K562 (cell line): ENCODE results near the gene BANF2. TPM values are rescaled to one million over a fixed set of nuclear protein-coding genes. Genes with fewer than 3 reads are reported as not detected.

Experiments used
- ATAC-seq: fragments of 200-7000 bp; cut with Tn5 transposase; 3 replicates; pipeline ENCODE4 v1.9.1; 2020; ENCODE audit warnings: moderate library complexity
- BruUV-seq: library from RNA; stranded (reverse); fragments of 400-500 nt; replicated peaks from 2 replicates; lab custom pipeline; 2021; lab: Mats Ljungman, UMichigan
- CTCF ChIA-PET: fragments of 300-600 bp; formaldehyde crosslinking; extraction: SDS; loops from one replicate; lab custom pipeline; 2021; ENCODE audit warnings: low intra/inter-chr PET ratio; lab: Yijun Ruan, JAX
- POLR2A ChIA-PET: fragments of 300-600, 350-650 bp; sonication (Branson Sonifier 250); formaldehyde crosslinking; extraction: SDS; loops from one replicate; lab custom pipeline; 2021; ENCODE audit warnings: antibody characterized with exemption, inconsistent platforms; lab: Yijun Ruan, JAX
- DNase-seq, 4 experiments: peaks; one replicate each; pipeline versions ENCODE4 v3.0.0 to v3.0.0-alpha.2; 2011 to 2018; ENCODE audit warnings: low spot score in 3 of 4, mixed read lengths in 3 of 4; ENCODE audit errors: extremely low read depth in 1 of 4
- FAIRE-seq: peaks from 2 replicates; lab custom pipeline; 2011; peaks lifted over from hg19 to GRCh38; lab: Jason Lieb, UNC
- H2AFZ ChIP-seq: 2 replicates; pipeline ENCODE4 v1.6.0; 2011; ENCODE audit warnings: low read depth, low read length, control low read depth, inconsistent platforms
- H3K27ac ChIP-seq: fragments of 200-600 bp; 3 replicates; pipeline ENCODE4 v1.8.0; 2011; ENCODE audit warnings: low read depth, mild to moderate bottlenecking, control low read depth, inconsistent platforms, low read length, moderate library complexity, mixed read lengths; ENCODE audit errors: extremely low read depth
- H3K27me3 ChIP-seq, 2 experiments: fragments of 300-600 bp in 1 of 2; 2 replicates in 1 of 2; 3 replicates in 1 of 2; pipeline versions ENCODE4 v1.6.0 to v1.8.0; 2011; ENCODE audit warnings: inconsistent platforms in 2 of 2, low read length in 2 of 2, mild to moderate bottlenecking in 1 of 2, mixed read lengths in 1 of 2, moderate library complexity in 1 of 2; ENCODE audit not compliant: control insufficient read depth in 2 of 2, insufficient read depth in 2 of 2
- H3K36me3 ChIP-seq: fragments of 300-600 bp; 3 replicates; pipeline ENCODE4 v1.8.0; 2011; ENCODE audit warnings: mild to moderate bottlenecking, low read length, inconsistent platforms; ENCODE audit not compliant: control insufficient read depth, insufficient read depth
- H3K4me1 ChIP-seq, 2 experiments: fragments of 200-600 bp in 1 of 2; replicated peaks in 1 of 2; 2 replicates in 1 of 2; 3 replicates in 1 of 2; pipeline versions ENCODE4 v1.5.1 to v1.8.0; 2011; ENCODE audit warnings: inconsistent platforms in 2 of 2, low read length in 2 of 2, mild to moderate bottlenecking in 1 of 2, mixed read lengths in 1 of 2, moderate library complexity in 1 of 2; ENCODE audit not compliant: control insufficient read depth in 2 of 2, insufficient read depth in 2 of 2
- H3K4me2 ChIP-seq: 2 replicates; pipeline ENCODE4 v1.6.1; 2011; ENCODE audit warnings: low read length, control low read depth, inconsistent platforms, mixed read lengths; ENCODE audit not compliant: insufficient read depth
- H3K4me3 ChIP-seq: fragments of 200-600 bp; sonication (generic), shearing (Covaris generic); 2 replicates; pipeline ENCODE4 v1.5.1; 2016; ENCODE audit warnings: control low read depth, inconsistent platforms
- H3K79me2 ChIP-seq: fragments of 200-600 bp; 3 replicates; pipeline ENCODE4 v1.8.0; 2011; ENCODE audit warnings: low read length, inconsistent platforms; ENCODE audit not compliant: control insufficient read depth, insufficient read depth
- H3K9ac ChIP-seq, 2 experiments: 2 replicates each; pipeline versions ENCODE4 v1.6.0 to v1.6.1; 2011; ENCODE audit warnings: low read depth in 2 of 2, low read length in 2 of 2, control low read depth in 1 of 2, inconsistent platforms in 1 of 2, mild to moderate bottlenecking in 1 of 2, mixed read lengths in 1 of 2; ENCODE audit not compliant: insufficient read depth in 1 of 2
- H3K9me1 ChIP-seq: one replicate; pipeline ENCODE4 v1.6.0; 2011; ENCODE audit warnings: inconsistent platforms, mild to moderate bottlenecking, low read length, moderate library complexity; ENCODE audit not compliant: control insufficient read depth, insufficient read depth
- H3K9me3 ChIP-seq: replicated peaks from 2 replicates; pipeline ENCODE4 v1.5.1; 2011; ENCODE audit warnings: low read depth, low read length, inconsistent platforms; ENCODE audit not compliant: control insufficient read depth, insufficient read depth
- H4K20me1 ChIP-seq: replicated peaks from 2 replicates; pipeline ENCODE4 v1.6.1; 2011; ENCODE audit warnings: low read length, inconsistent platforms, mixed read lengths; ENCODE audit not compliant: control insufficient read depth, insufficient read depth
- AFF4 ChIP-seq: sonication (generic); formaldehyde crosslinking; IDR thresholded peaks from 2 replicates; pipeline ENCODE4 v1.8.0; 2023; ENCODE audit warnings: mild to moderate bottlenecking, missing genetic modification reagents
- ATF7 ChIP-seq: fragments of 450-650 bp; IDR thresholded peaks from 2 replicates; pipeline ENCODE4 v1.7.1; 2014; ENCODE audit warnings: mild to moderate bottlenecking, moderate library complexity
- GABPA ChIP-seq: fragments of 200-800 bp; sonication (Bioruptor generic); conservative IDR thresholded peaks from 2 replicates; pipeline ENCODE4 v1.6.1; 2016; ENCODE audit warnings: low read depth, missing genetic modification characterization, missing compliant biosample characterization
- NCOA1 ChIP-seq: fragments of 450-650 bp; IDR thresholded peaks from 2 replicates; pipeline ENCODE4 v1.6.1; 2016; ENCODE audit warnings: low read depth
- NFYB ChIP-seq: IDR thresholded peaks from 2 replicates; pipeline ENCODE4 v1.6.1; 2011; ENCODE audit warnings: mild to moderate bottlenecking, moderate library complexity; ENCODE audit not compliant: insufficient read length; ENCODE audit errors: extremely low read depth
- VEZF1 ChIP-seq: fragments of 200-800 bp; sonication (Bioruptor generic); IDR thresholded peaks from 2 replicates; pipeline ENCODE4 v1.6.1; 2017; ENCODE audit warnings: missing genetic modification characterization, missing compliant biosample characterization
- ZNF3 ChIP-seq: fragments of 250-450 bp; sonication (Bioruptor Pico); IDR thresholded peaks from 2 replicates; pipeline ENCODE4 v1.5.0; 2021; ENCODE audit warnings: mild to moderate bottlenecking, moderate library complexity
- WGBS: fragments of 100-300 bp; shearing (Covaris generic); methylation state at CpG from one replicate; pipeline ENCODE4 v1.1.6; 2016; ENCODE audit warnings: low coverage, mixed read lengths; ENCODE audit not compliant: insufficient coverage; ENCODE audit errors: missing lambda C conversion rate; 5-methylcytosine and 5-hydroxymethylcytosine counted together
- in situ Hi-C: fragments of 300-500 bp; cut with MboI; formaldehyde crosslinking; loops from 4 replicates; pipeline ENCODE4 v1.15.0; 2018; ENCODE audit warnings: inconsistent platforms, mixed read lengths
- intact Hi-C: fragments of 100-400 bp; cut with micrococcal nuclease; formaldehyde crosslinking; loops from 2 replicates; pipeline ENCODE4 v1.14.2; 2022
- polyA plus RNA-seq, 8 experiments: library from polyadenylated mRNA; depleted of rRNA in 4 of 8; stranded (reverse) in 5 of 8; unstranded in 3 of 8; fragments of >200 nt; fragmentation: Nextera tagmentation in 2 of 8; fragmentation: Illumina TruSeq in 1 of 8; extraction: Ambion mirVana in 2 of 8; extraction: Trizol in 1 of 8; gene quantifications; 2 replicates each; pipeline versions ENCODE4 v1.2.1 to v1.2.3, GENCODE V29; 2011 to 2014; ENCODE audit warnings: inconsistent platforms in 1 of 8, missing spikeins in 1 of 8
- total RNA-seq, 7 experiments: library from RNA; depleted of rRNA in 6 of 7; stranded (reverse); fragments of >200 nt in 6 of 7; fragmentation: Illumina TruSeq in 2 of 7; extraction: Trizol in 2 of 7; gene quantifications; 2 replicates each; pipeline versions ENCODE4 v1.2.1 to v1.2.3, GENCODE V29; 2011 to 2021; ENCODE audit warnings: low replicate concordance in 1 of 7

The BANF2 gene
- total and polyA plus RNA-seq, 9 of the 15 experiments (the other 6 are each of a cell fraction or from before 2014, with no cell fraction given) = not detected

- ChIA-PET POLR2A (interaction anchor here (1.7 kb wide), 1 partner anchor 11 kb away, joined by 8 read pairs; no protein-coding TSS in a partner anchor), CTCF (no interaction called here)
- H3K79me2 ChIP-seq = no peaks in the 10 kb centered on the region
- no peaks in the 10 kb centered on the region for H3K9me3 ChIP-seq
- no TSS peak for BruUV-seq
- intact Hi-C loops = no loop called here
- no peaks in the 10 kb centered on the region for H3K9me1 ChIP-seq
- H3K27ac ChIP-seq = no peak overlapping the region
- in situ Hi-C loops = no loop called here
- no peak overlapping the region for H3K9ac ChIP-seq
- DNase-seq (no peak), ATAC-seq (no peak), FAIRE-seq (no peak)
- no peaks in the 10 kb centered on the region for H4K20me1 ChIP-seq
- no peak overlapping the region for H2AFZ ChIP-seq
- peaks cover 9 to 33% of the 10 kb centered on the region in 2 experiments; a peak in 3 of 5 replicates for H3K27me3 ChIP-seq
- no peak overlapping the region for H3K4me3 ChIP-seq
- WGBS = 9% methylated on average over 2 of the region's 5 CpGs
- no peak overlapping the region for H3K4me2 ChIP-seq
- no peaks in the 10 kb centered on the region for H3K4me1 ChIP-seq
- H3K36me3 ChIP-seq = no peaks in the 10 kb centered on the region
- TF ChIP-seq AFF4 (CRISPR knock-in tag) (no peak), NFYB (no peak), NCOA1 (no peak), VEZF1 (CRISPR knock-in tag) (no peak), ATF7 (no peak), GABPA (tag) (no peak), ZNF3 (CRISPR knock-in tag) (no peak)
- TF ChIP-seq, all 486 proteins: peak for 0
These were observed 85.2 kb downstream of the BANF2 start for GRCh38 chr20:17785007-17785406.

Other genes starting within 250 kb of the BANF2 start
- 0.09 and 0.53 TPM in 2 replicates for gene BFSP1, start 168.6 kb upstream of the BANF2 start, total RNA-seq (2014; rRNA removed)
- gene BFSP1, start 168.6 kb upstream of the BANF2 start, total RNA-seq (2014; rRNA removed; fragmentation: Illumina TruSeq; extraction: Trizol) = 0.54 and 0.58 TPM in 2 replicates
- 0.34 and 0.40 TPM in 2 replicates for gene BFSP1, start 168.6 kb upstream of the BANF2 start, total RNA-seq (2015; rRNA removed; fragmentation: Illumina TruSeq; extraction: Trizol)
- 0.29 and 0.40 TPM in 2 replicates for gene BFSP1, start 168.6 kb upstream of the BANF2 start, total RNA-seq (2021)
- gene BFSP1, start 168.6 kb upstream of the BANF2 start, polyA plus RNA-seq (2011; rRNA removed) = 0.32 and 0.70 TPM in 2 replicates
- gene BFSP1, start 168.6 kb upstream of the BANF2 start, polyA plus RNA-seq (2014; fragmentation: Illumina TruSeq; extraction: Trizol) = 0.43 and 0.55 TPM in 2 replicates
- gene BFSP1, start 168.6 kb upstream of the BANF2 start, polyA plus RNA-seq (2014; fragmentation: Nextera tagmentation; extraction: Ambion mirVana) = under 1 TPM; 0.20 to 0.42 TPM
- 0.42 and 0.86 TPM in 2 replicates for gene BFSP1, start 168.6 kb upstream of the BANF2 start, polyA plus RNA-seq (2014; rRNA removed)
- 47.7 and 51.8 TPM in 2 replicates for gene DSTN, start 129.9 kb upstream of the BANF2 start, total RNA-seq (2014; rRNA removed)
- gene DSTN, start 129.9 kb upstream of the BANF2 start, total RNA-seq (2014; rRNA removed; fragmentation: Illumina TruSeq; extraction: Trizol) = 61.0 and 63.1 TPM in 2 replicates
- 62.3 and 63.1 TPM in 2 replicates for gene DSTN, start 129.9 kb upstream of the BANF2 start, total RNA-seq (2015; rRNA removed; fragmentation: Illumina TruSeq; extraction: Trizol)
- gene DSTN, start 129.9 kb upstream of the BANF2 start, total RNA-seq (2021) = 68.2 and 77.6 TPM in 2 replicates
- gene DSTN, start 129.9 kb upstream of the BANF2 start, polyA plus RNA-seq (2011; rRNA removed) = 25.7 and 38.1 TPM in 2 replicates
- gene DSTN, start 129.9 kb upstream of the BANF2 start, polyA plus RNA-seq (2014; fragmentation: Illumina TruSeq; extraction: Trizol) = 87.6 and 88.3 TPM in 2 replicates
- 10 to 100 TPM; 37.5 to 47.7 TPM for gene DSTN, start 129.9 kb upstream of the BANF2 start, polyA plus RNA-seq (2014; fragmentation: Nextera tagmentation; extraction: Ambion mirVana)
- 47.9 and 64.3 TPM in 2 replicates for gene DSTN, start 129.9 kb upstream of the BANF2 start, polyA plus RNA-seq (2014; rRNA removed)
- gene RRBP1, start 17.7 kb upstream of the BANF2 start, total RNA-seq (2014; rRNA removed) = 21.5 and 28.1 TPM in 2 replicates
- 13.3 and 14.7 TPM in 2 replicates for gene RRBP1, start 17.7 kb upstream of the BANF2 start, total RNA-seq (2014; rRNA removed; fragmentation: Illumina TruSeq; extraction: Trizol)
- gene RRBP1, start 17.7 kb upstream of the BANF2 start, total RNA-seq (2015; rRNA removed; fragmentation: Illumina TruSeq; extraction: Trizol) = 23.0 and 24.0 TPM in 2 replicates
- 25.7 and 32.0 TPM in 2 replicates for gene RRBP1, start 17.7 kb upstream of the BANF2 start, total RNA-seq (2021)
- 9.2 and 12.0 TPM in 2 replicates for gene RRBP1, start 17.7 kb upstream of the BANF2 start, polyA plus RNA-seq (2011; rRNA removed)
- 16.9 and 20.1 TPM in 2 replicates for gene RRBP1, start 17.7 kb upstream of the BANF2 start, polyA plus RNA-seq (2014; fragmentation: Illumina TruSeq; extraction: Trizol)
- under 1 TPM; 0.84 to 0.95 TPM for gene RRBP1, start 17.7 kb upstream of the BANF2 start, polyA plus RNA-seq (2014; fragmentation: Nextera tagmentation; extraction: Ambion mirVana)
- gene RRBP1, start 17.7 kb upstream of the BANF2 start, polyA plus RNA-seq (2014; rRNA removed) = 17.2 and 17.6 TPM in 2 replicates